Measurements from ENCODE around the gene RNF183.

DNA sequence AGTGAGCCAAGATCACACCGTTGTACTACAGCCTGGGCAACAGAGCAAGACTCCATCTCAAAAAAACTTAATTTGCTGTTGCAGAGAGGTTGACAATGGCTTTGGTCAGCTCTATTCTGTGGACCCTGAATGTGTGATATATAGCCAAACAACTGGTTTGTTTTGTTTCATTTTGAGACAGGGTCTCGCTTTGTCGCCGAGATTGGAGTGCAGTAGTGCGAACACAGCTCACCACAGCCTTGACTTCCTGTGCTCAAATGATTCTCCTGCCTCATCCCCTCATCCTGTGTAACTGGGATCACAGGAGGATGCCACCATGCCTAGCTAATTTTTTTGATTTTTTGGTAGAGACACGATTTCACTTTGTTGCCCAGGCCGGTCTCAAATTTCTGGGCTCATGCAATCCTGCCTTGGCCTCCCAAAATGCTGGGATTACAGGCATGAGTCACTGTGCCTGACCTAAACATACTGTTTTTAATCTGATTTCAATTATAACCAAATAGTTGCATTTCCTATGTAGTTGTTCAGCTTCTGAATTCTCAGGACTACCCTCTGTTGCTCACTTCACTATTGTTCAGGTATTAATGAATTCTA, 9.8 kb downstream of the RNF183 start:
- TF ChIP-seq CTCF (conservative IDR thresholded peaks at IDR 0.05 in 1 of 2, IDR thresholded peaks at IDR 0.05 in 1 of 2; ENCODE audit: low read depth in 1 of 2, low read length in 2 of 2), result no peak
- no peak for TF ChIP-seq EZH2 (IDR thresholded peaks at IDR 0.05; ENCODE audit: low read length, missing control alignments)
